ENCODE data around the gene WNK1. TPM values are rescaled to one million over a fixed set of nuclear protein-coding genes. Genes with fewer than 3 reads are reported as not detected.
A peak's percentile ranks its signal among the peaks of the same experiment; 100 is the strongest.

Gene WNK1
- total RNA-seq, 4 donors from 2014 or later = 79.2 to 169 (median 92.1) TPM

GRCh38 chr12:754851-755562 lies 2.6 kb downstream of the WNK1 start:
- Histone ChIP-seq H3K36me3 (no peaks in the 10 kb centered on the region), H3K9me3 (no peaks in the 10 kb centered on the region), H3K27ac (peak overlapping the region; percentile 97 to 100 (median 100)), H3K27me3 (no peaks in the 10 kb centered on the region), H3K4me1 (peaks cover 8 to 66% (median 32%) of the 10 kb centered on the region in 4 donors), H3K4me3 (peak overlapping the region; percentile 86 to 100 (median 98))
- no peak for DNase-seq
- no peak for TF ChIP-seq EP300 (IDR thresholded peaks at IDR 0.05; ENCODE audit: low read depth)
- TF ChIP-seq POLR2AphosphoS5 (IDR thresholded peaks at IDR 0.05) = no peak
- peak; percentile 50 to 67 (median 60) for TF ChIP-seq CTCF (IDR thresholded peaks at IDR 0.05)
- in situ Hi-C loops (cut with MboI; ENCODE audit: low pct_ligation_motif_present in 1 of 4, low pct_unique_long_range_greater_than_20kb in 1 of 4, low sequenced_read_pairs in 3 of 4) (loop anchor here in 1 of 4 donors (5.0 kb wide), 1 partner anchor 183 kb away; no protein-coding TSS in a partner anchor), intact Hi-C loops (cut with DNase I; ENCODE audit: low total_unique reads) (loop anchor here (5.0 to 10.0 kb wide), 3 partner anchors 60 to 178 kb away; no protein-coding TSS in a partner anchor)
- 2 to 6% methylated on average over 5 to 7 of the region's 7 CpGs for WGBS, 2 donors (ENCODE audit: low coverage in 1 of 2)

- WGBS, 2 donors (ENCODE audit: low coverage in 1 of 2) = 60% methylated on average over 1 of the region's 1 CpG; no CpG with 5 or more reads in 1 of the 2 donors
- H3K36me3 ChIP-seq = no peaks in the 10 kb centered on the region
- no peak for TF ChIP-seq EP300 (IDR thresholded peaks at IDR 0.05; ENCODE audit: low read depth)
- intact Hi-C loops (cut with DNase I; ENCODE audit: low total_unique reads) (loop anchor here (10.0 kb wide), 1 partner anchor 55 kb away; no protein-coding TSS in a partner anchor), in situ Hi-C loops (cut with MboI; ENCODE audit: low pct_ligation_motif_present in 1 of 4, low pct_unique_long_range_greater_than_20kb in 1 of 4, low sequenced_read_pairs in 3 of 4) (loop anchor here in 1 of 4 donors (10.0 kb wide), 1 partner anchor 55 kb away; no protein-coding TSS in a partner anchor)
- no peak overlapping the region for H3K27ac ChIP-seq
- peaks cover 5 to 58% (median 23%) of the 10 kb centered on the region in 4 donors for H3K4me1 ChIP-seq
- DNase-seq = no peak
- H3K27me3 ChIP-seq = no peaks in the 10 kb centered on the region
- H3K4me3 ChIP-seq = no peak overlapping the region
- no peaks in the 10 kb centered on the region for H3K9me3 ChIP-seq
Measured at GRCh38 chr12:759628-760027, 7.2 kb downstream of the WNK1 start.

- no peaks in the 10 kb centered on the region for H3K36me3 ChIP-seq
- WGBS, 2 donors (ENCODE audit: low coverage in 1 of 2) = 58% methylated on average over 1 of the region's 1 CpG; no CpG with 5 or more reads in 1 of the 2 donors
- H3K4me3 ChIP-seq = no peak overlapping the region
- no peak overlapping the region for H3K27ac ChIP-seq
- H3K27me3 ChIP-seq = no peaks in the 10 kb centered on the region
- no peak for DNase-seq
- H3K4me1 ChIP-seq = peaks cover 3 to 42% (median 9%) of the 10 kb centered on the region in 4 donors
- no peaks in the 10 kb centered on the region for H3K9me3 ChIP-seq
- intact Hi-C loops (cut with DNase I; ENCODE audit: low total_unique reads) = no loop called here
- no peak for TF ChIP-seq EP300 (IDR thresholded peaks at IDR 0.05; ENCODE audit: low read depth)
- no peak for TF ChIP-seq POLR2AphosphoS5 (IDR thresholded peaks at IDR 0.05)
- no peak for TF ChIP-seq CTCF (IDR thresholded peaks at IDR 0.05)
- no peak for TF ChIP-seq POLR2A (IDR thresholded peaks at IDR 0.05)
- in situ Hi-C loops (cut with MboI; ENCODE audit: low pct_ligation_motif_present in 1 of 4, low pct_unique_long_range_greater_than_20kb in 1 of 4, low sequenced_read_pairs in 3 of 4) = loop anchor here in 1 of 4 donors (10.0 kb wide), 1 partner anchor 54 kb away; no protein-coding TSS in a partner anchor
Measured at GRCh38 chr12:761256-761655, 8.9 kb downstream of the WNK1 start.

GRCh38 chr12:765840-766239 lies 13.5 kb downstream of the WNK1 start:
- Histone ChIP-seq H3K4me3 (no peak overlapping the region), H3K9me3 (no peaks in the 10 kb centered on the region), H3K27me3 (no peaks in the 10 kb centered on the region), H3K4me1 (peaks cover 0 to 20% (median 7%) of the 10 kb centered on the region in 4 donors), H3K27ac (no peak overlapping the region), H3K36me3 (no peaks in the 10 kb centered on the region)
- intact Hi-C loops (cut with DNase I; ENCODE audit: low total_unique reads) = no loop called here
- TF ChIP-seq POLR2A (IDR thresholded peaks at IDR 0.05) (no peak), POLR2AphosphoS5 (IDR thresholded peaks at IDR 0.05) (no peak), CTCF (IDR thresholded peaks at IDR 0.05) (no peak), EP300 (IDR thresholded peaks at IDR 0.05; ENCODE audit: low read depth) (no peak)
- in situ Hi-C loops (cut with MboI; ENCODE audit: low pct_ligation_motif_present in 1 of 4, low pct_unique_long_range_greater_than_20kb in 1 of 4, low sequenced_read_pairs in 3 of 4) = loop anchor here in 1 of 4 donors (10.0 kb wide), 1 partner anchor 49 kb away; no protein-coding TSS in a partner anchor
- DNase-seq = no peak
- WGBS, 2 donors (ENCODE audit: low coverage in 1 of 2) = 80 to 86% methylated on average over 1 of the region's 1 CpG

Data from transverse colon (tissue), 4 donors.